Esophagus muscularis mucosa (tissue), 4 donors: ENCODE measurements around the gene PSMG4. TPM values are rescaled to one million over a fixed set of nuclear protein-coding genes. Genes with fewer than 3 reads are reported as not detected.
"Not testable (repeated sequence)": the region's sequence is repeated elsewhere in the genome, so short reads cannot be mapped to it uniquely, and the experiment has no call there.

ENCODE experiments used
- DNase-seq: peaks from one replicate; pipeline ENCODE4 v3.0.0-alpha.2; 2017; ENCODE audit errors: extremely low spot score
- H3K27ac ChIP-seq, 4 donors: fragments of 200-600 bp; sonication (generic); replicated peaks in 1 of 4; 1 replicate in 3 of 4; 2 replicates in 1 of 4; pipeline ENCODE4 v1.5.1; 2016 to 2019; ENCODE audit warnings: mild to moderate bottlenecking in 1 of 4
- H3K27me3 ChIP-seq, 4 donors: fragments of 200-600 bp; sonication (generic); one replicate each; pipeline versions ENCODE4 v1.5.1 to v1.6.0; 2016 to 2019
- H3K36me3 ChIP-seq, 4 donors: fragments of 200-600 bp; sonication (generic); one replicate each; pipeline ENCODE4 v1.5.1; 2016 to 2019
- H3K4me1 ChIP-seq, 4 donors: fragments of 200-600 bp; sonication (generic); one replicate each; pipeline ENCODE4 v1.5.1; 2016 to 2019
- H3K4me3 ChIP-seq, 4 donors: fragments of 200-600 bp; sonication (generic); 1 replicate in 2 of 4; 2 replicates in 2 of 4; pipeline ENCODE4 v1.5.1; 2016 to 2019; ENCODE audit warnings: mild to moderate bottlenecking in 4 of 4, moderate library complexity in 1 of 4
- H3K9me3 ChIP-seq, 4 donors: fragments of 200-600 bp; sonication (generic); 1 replicate in 3 of 4; 2 replicates in 1 of 4; pipeline ENCODE4 v1.5.1; 2016 to 2019
- EP300 ChIP-seq: sonication (generic); formaldehyde crosslinking; IDR thresholded peaks from one replicate; pipeline ENCODE4 v1.6.1; 2017; ENCODE audit warnings: antibody characterized with exemption
- POLR2A ChIP-seq: fragments of 450-650 bp; IDR thresholded peaks from one replicate; pipeline ENCODE4 v1.6.1; 2017; ENCODE audit warnings: antibody characterized with exemption, moderate library complexity, mild to moderate bottlenecking, low read depth
- POLR2AphosphoS5 ChIP-seq, 2 donors: sonication (generic); formaldehyde crosslinking; IDR thresholded peaks; one replicate each; pipeline ENCODE4 v1.6.1; 2017; ENCODE audit warnings: antibody characterized with exemption in 2 of 2
- WGBS: methylation state at CpG from one replicate; pipeline ENCODE4 v1.1.5; 2018; 5-methylcytosine and 5-hydroxymethylcytosine counted together
- intact Hi-C: fragments of 100-400 bp; cut with DNase I; formaldehyde crosslinking; loops from one replicate; pipeline ENCODE4 v1.15.1; 2023
- total RNA-seq, 4 donors: library from RNA; depleted of rRNA; stranded (reverse); fragments of >200 nt; gene quantifications; one replicate each; pipeline versions ENCODE4 v1.1.0 to v1.2.1, GENCODE V29; 2016
- TF ChIP-seq, protein P1 (sequence below), 3 experiments: fragments of 200-600 bp in 2 of 3; fragments of 450-650 bp in 1 of 3; sonication (generic) in 2 of 3; IDR thresholded peaks; one replicate each; pipeline ENCODE4 v1.5.1; 2017 to 2019; ENCODE audit warnings: antibody characterized with exemption in 3 of 3, mild to moderate bottlenecking in 2 of 3, moderate library complexity in 1 of 3

The PSMG4 gene
- total RNA-seq, 4 donors from 2014 or later = 21.4 to 28.6 (median 25.7) TPM

DNA sequence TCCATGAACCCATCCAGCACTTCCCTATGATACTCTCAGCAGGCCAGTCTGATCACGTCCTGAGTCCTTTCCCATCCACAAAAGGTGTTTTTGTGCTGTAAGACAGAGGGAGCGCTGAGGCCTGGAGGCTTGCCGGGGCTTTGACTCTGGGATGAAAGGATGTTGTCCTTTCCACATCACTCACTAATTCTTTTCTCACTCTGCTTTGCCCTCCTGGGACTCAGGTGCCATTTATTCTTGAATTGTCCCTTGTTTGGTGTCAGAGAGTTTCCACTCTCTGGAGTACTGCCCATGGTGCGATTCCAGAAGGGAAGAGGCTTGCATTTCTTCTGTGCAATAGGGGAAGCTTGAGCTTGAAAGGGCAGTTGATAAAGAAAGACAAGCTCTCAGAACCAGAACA, 16.0 kb upstream of the PSMG4 start:
- intact Hi-C loops = no loop called here
- H3K27ac ChIP-seq = no peak overlapping the region
- no peaks in the 10 kb centered on the region for H3K36me3 ChIP-seq
- H3K4me1 ChIP-seq = peaks cover 4 to 12% (median 12%) of the 10 kb centered on the region in 4 donors
- 86% methylated on average over 4 of the region's 4 CpGs for WGBS
- H3K27me3 ChIP-seq = no peaks in the 10 kb centered on the region
- no peak for DNase-seq
- no peaks in the 10 kb centered on the region for H3K9me3 ChIP-seq
- H3K4me3 ChIP-seq = no peak overlapping the region
- TF ChIP-seq, protein P1, sequence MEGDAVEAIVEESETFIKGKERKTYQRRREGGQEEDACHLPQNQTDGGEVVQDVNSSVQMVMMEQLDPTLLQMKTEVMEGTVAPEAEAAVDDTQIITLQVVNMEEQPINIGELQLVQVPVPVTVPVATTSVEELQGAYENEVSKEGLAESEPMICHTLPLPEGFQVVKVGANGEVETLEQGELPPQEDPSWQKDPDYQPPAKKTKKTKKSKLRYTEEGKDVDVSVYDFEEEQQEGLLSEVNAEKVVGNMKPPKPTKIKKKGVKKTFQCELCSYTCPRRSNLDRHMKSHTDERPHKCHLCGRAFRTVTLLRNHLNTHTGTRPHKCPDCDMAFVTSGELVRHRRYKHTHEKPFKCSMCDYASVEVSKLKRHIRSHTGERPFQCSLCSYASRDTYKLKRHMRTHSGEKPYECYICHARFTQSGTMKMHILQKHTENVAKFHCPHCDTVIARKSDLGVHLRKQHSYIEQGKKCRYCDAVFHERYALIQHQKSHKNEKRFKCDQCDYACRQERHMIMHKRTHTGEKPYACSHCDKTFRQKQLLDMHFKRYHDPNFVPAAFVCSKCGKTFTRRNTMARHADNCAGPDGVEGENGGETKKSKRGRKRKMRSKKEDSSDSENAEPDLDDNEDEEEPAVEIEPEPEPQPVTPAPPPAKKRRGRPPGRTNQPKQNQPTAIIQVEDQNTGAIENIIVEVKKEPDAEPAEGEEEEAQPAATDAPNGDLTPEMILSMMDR (IDR thresholded peaks at IDR 0.05) = no peak
- no peak for TF ChIP-seq POLR2A
- TF ChIP-seq EP300 = no peak
- no peak for TF ChIP-seq POLR2AphosphoS5 (IDR thresholded peaks at IDR 0.05)

DNA sequence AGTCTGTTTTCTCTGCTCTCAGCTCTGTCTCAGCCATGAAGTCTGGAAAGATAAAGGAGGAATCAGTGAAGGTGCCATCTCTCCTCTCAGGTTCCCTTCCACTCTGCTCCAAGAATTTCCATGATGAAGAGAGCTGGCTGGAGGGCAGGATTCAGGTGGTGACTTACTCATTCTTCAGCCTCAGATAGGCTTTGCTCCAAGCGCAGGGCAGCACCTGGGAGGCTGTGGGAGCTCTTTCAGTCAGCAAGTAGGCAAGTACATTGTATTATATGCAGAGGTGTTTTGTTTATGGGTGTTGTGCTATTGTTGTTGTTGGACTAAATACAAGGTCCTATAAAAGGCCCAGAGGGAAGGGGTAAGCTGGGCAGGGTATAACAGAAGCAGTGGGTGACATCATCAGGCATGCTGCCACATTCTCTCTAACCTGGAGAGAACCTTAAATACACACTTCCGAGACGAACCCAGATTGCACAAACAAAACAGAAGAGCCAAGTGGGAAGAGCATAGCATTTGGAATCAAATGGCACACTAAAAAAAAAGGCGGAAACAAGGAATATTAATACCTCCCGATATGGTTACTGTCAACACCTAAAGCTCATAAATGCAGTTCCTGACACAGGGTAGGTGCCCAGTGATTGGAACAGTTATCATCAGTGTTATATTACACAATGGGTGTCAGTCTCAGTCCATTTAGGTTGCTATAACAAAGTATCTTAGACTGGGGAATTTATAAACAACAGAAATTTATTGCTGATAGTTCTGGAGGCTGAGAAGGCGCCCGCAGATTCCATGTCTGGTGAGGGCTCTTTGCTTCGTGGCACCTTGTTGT, 14.5 kb upstream of the PSMG4 start:
- H3K9me3 ChIP-seq = no peaks in the 10 kb centered on the region
- intact Hi-C loops = no loop called here
- H3K27ac ChIP-seq = no peak overlapping the region
- no peak overlapping the region for H3K4me3 ChIP-seq
- H3K27me3 ChIP-seq = no peaks in the 10 kb centered on the region
- 86% methylated on average over 8 of the region's 8 CpGs for WGBS
- H3K4me1 ChIP-seq = peaks cover 11 to 24% (median 23%) of the 10 kb centered on the region in 4 donors
- no peak for DNase-seq
- H3K36me3 ChIP-seq = no peaks in the 10 kb centered on the region
- TF ChIP-seq POLR2A (no peak), EP300 (no peak), POLR2AphosphoS5 (IDR thresholded peaks at IDR 0.05) (no peak)
- TF ChIP-seq, protein P1 (IDR thresholded peaks at IDR 0.05) = no peak

DNA sequence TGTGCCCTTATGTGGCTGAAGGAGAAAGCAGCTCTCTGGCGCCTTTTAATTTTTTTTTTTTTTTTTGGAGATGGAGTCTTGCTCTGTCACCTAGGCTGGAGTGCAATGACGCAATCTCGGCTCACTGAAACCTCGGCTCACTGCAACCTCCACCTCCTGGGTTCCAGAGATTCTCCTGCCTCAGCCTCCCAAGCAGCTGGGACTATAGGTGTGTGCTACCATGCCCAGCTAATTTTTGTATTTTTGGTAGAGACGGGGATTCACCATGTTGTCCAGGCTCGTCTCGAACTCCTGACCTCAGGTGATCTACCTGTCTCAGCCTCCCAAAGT, 13.9 kb upstream of the PSMG4 start:
- H3K4me1 ChIP-seq = peaks cover 11 to 30% (median 25%) of the 10 kb centered on the region in 4 donors
- H3K4me3 ChIP-seq, H3K27me3 ChIP-seq, H3K9me3 ChIP-seq, DNase-seq, H3K27ac ChIP-seq, intact Hi-C loops, H3K36me3 ChIP-seq: not testable (repeated sequence)
- 97% methylated on average over 7 of the region's 7 CpGs for WGBS

DNA sequence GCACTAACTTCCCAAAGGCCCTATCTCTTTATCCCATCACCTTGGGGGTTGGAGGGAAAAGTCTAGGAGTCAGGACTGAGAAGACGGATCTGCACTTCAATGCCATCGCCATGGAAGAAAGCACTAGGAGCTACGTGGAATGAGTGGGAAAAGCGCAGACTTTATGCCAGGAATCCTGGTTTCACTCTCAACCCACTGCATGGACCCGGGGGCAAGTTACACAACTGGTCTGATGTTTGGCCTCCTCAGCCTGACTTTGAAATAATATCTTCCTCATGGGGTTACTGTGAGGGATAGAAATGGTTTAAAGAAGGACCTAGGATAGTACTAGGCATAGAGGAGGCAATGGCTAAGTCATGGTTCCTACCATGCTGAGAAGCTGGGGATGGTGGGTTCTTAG, 13.5 kb upstream of the PSMG4 start:
- Histone ChIP-seq H3K9me3 (no peaks in the 10 kb centered on the region), H3K27me3 (no peaks in the 10 kb centered on the region), H3K4me1 (peaks cover 11 to 34% (median 28%) of the 10 kb centered on the region in 4 donors), H3K27ac (no peak overlapping the region), H3K4me3 (no peak overlapping the region), H3K36me3 (no peaks in the 10 kb centered on the region)
- TF ChIP-seq, protein P1 (IDR thresholded peaks at IDR 0.05) = no peak
- TF ChIP-seq POLR2AphosphoS5 (IDR thresholded peaks at IDR 0.05) (no peak), EP300 (no peak), POLR2A (no peak)
- DNase-seq = no peak
- intact Hi-C loops = no loop called here
- WGBS = 93% methylated on average over 5 of the region's 5 CpGs

DNA sequence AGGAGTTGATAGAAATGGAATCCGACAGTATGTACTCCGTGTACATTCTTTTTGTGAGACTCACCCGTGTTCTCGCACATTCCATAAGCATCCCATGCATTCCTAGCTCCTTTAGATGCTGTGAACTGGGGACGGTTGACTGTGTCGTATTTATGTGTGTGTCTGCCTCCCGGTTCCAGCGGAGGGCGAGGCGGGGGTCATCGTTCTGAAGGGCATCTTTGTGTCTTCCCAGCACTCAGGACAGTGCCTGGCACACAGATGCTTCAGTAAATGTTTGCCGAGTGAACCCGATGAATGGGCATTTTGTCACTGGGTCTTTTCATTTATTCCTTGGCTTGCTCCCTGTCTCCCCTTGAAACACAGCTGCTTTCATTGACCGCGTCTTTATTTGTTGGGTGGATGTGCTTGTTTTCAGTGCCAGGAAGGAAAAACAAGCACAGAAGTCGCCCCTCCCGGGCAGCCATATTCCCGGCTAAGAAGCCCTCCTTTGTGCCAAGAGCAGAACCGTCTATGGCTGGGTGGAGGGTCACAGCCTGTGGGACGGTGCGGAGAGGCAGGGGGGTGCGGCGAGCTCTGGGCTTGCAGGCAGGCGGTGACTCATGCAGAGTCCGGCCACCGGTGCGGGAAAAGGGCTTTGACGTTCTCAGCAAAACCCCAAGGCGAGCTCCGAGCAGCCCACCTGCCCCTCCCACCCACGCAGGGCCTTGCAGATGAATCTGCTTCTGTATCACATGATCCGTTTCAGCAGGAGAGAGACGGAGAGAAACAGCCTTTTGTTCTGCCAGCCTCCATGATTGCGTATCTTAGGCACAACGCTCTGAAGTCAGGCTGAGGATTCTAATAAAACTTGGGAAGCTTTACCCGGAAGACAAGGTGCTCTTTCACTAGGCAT, 11.2 kb upstream of the PSMG4 start:
- Histone ChIP-seq H3K9me3 (no peaks in the 10 kb centered on the region), H3K4me1 (peaks cover 23 to 51% (median 47%) of the 10 kb centered on the region in 4 donors), H3K27me3 (no peaks in the 10 kb centered on the region), H3K4me3 (peak overlapping the region; percentile 42 to 57 (median 47)), H3K27ac (peak overlapping the region; percentile 59 to 70 (median 64)), H3K36me3 (no peaks in the 10 kb centered on the region)
- no peak for TF ChIP-seq POLR2A
- peak; percentile 38 to 43 for TF ChIP-seq POLR2AphosphoS5 (IDR thresholded peaks at IDR 0.05)
- 44% methylated on average over 32 of the region's 36 CpGs for WGBS
- intact Hi-C loops = no loop called here
- DNase-seq = no peak
